NCI-H69 (cell line): ENCODE results near the gene TMLHE.
"Not testable (repeated sequence)": the region's sequence is repeated elsewhere in the genome, so short reads cannot be mapped to it uniquely, and the experiment has no call there.

ENCODE experiments used
- DNase-seq: peaks from one replicate; lab custom pipeline; 2025; lab: John Stamatoyannopoulos, UW

Gene TMLHE, protein sequence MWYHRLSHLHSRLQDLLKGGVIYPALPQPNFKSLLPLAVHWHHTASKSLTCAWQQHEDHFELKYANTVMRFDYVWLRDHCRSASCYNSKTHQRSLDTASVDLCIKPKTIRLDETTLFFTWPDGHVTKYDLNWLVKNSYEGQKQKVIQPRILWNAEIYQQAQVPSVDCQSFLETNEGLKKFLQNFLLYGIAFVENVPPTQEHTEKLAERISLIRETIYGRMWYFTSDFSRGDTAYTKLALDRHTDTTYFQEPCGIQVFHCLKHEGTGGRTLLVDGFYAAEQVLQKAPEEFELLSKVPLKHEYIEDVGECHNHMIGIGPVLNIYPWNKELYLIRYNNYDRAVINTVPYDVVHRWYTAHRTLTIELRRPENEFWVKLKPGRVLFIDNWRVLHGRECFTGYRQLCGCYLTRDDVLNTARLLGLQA

DNA sequence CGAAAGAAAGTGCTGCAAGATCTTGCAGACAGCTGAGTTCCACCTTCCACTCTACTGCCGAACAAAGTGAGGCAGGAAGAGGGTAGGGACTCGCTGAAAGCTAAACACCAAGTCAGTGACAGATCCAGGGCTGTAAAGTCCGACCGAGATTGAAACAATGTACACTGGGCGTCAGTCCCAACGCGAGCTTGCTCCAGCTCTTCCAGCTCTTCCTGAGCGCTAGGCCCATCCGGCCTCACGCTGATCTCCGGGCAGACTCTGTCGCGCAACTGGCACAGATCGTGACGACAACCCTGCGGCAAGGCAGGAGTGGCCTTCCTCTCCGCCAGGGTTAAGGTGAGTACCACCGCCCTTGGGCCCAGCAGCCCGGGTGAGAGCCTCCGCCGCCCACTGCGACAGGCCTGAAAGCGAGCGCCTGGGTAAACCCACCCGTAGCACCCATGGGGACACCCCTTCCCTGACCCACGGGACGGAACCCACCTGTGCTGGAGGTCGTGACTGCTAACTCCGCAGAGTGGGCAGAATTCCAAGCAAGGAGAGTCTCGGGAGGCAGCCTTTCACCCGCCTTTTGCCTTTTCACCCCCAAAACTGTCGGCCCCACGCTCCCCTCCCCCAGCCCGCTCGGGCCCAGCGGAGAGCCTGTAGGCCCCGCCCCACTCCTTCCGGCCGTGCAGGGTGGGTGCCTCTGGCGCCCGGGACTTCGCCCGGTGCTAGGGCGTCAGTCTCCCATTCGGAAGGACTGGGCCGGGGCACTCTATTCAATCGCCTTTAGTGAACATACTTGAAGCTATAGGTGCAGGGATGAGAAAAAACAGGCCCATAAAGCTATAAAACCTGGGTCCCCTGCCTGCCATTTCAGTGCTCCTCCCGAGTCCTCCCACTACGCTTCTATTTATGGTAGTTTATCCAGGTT, at the start of gene TMLHE, which contains the start of gene SPRY3:
Gene TMLHE, minus strand, starts transcription at position 641 of the 913 bp plus-strand sequence. CDS start 67,676 bp downstream, outside the sequence.
Gene SPRY3, plus strand, starts transcription at position 275 of the 913 bp plus-strand sequence.
- DNase-seq = peak; percentile 73

DNA sequence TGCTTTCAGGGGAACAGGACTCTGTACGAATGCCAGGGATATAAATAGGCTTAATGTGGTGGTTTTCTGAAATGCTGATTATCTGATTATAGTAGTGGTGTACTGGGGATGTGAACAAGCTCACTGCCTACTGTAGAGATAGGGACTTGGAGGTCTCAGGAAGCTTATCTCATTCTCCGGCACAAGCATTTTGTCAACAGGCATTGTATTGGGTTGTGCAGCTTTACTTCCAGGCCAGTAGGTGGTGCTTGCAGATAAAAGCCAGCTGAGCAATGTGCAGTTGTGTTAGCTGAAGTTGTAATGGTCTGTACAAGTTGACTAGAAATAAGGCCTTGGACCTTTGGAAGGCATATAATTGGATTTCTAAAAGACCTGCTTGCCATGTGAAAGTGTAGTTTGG, 49.5 kb upstream of the TMLHE start:
- no peak for DNase-seq

DNA sequence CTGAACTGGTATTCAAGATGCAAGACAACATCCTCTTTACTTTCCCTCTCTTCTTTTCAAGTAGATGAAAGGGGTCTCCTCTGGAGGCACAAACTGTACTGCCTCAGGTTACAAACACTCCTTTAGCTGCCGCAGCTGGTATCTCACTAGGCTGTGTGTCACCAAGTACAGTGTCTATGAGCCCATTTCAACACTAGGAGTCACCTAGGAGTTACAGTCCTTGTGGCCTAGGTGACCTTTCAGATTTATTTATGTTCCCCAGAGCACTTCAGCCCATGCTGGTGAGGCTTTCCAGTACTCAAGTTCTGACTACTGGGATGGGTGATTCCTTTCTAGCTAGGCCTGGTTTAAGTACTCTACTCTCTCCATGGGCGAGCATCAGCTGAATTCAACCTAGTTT, 32.4 kb upstream of the TMLHE start:
- DNase-seq = no peak

DNA sequence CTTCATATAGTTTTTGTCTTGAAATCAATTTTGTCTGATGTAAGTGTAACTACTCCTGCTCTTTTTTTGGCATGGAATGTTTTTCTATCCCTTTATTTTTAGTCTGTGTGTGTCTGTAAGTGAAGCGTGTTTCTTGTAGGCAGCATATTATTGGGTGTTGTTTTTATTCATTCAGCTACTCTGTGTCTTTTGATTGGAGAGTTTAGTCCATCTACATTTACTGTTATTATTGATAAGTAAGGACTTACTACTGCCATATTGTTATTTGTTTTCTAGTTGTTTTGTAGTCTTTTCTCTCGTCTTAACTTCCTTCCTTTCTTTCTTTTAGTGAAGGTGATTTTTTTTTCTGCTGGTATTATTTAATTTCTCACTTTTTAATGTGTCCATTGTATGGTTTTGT, 30.5 kb upstream of the TMLHE start:
- DNase-seq = no peak

DNA sequence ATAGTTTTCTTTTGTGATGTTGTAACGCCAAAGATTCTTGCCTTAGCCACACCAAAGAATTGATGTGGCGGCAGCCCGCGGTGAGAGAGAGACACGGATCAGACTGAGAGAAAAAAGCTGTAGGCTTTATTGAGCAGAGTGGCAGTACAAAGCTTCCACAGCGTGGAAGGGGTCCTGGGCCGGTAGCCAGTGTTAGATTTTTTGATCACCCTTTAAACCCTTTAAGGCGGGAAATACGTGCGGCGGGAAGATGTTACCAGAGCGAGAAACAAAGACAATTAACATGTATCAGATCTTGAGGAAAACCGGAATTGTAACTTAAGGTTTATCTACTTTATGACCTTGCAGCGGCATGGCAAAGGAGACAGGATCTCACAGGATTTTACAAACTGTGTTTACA, 28.6 kb upstream of the TMLHE start:
- not testable (repeated sequence) for DNase-seq

DNA sequence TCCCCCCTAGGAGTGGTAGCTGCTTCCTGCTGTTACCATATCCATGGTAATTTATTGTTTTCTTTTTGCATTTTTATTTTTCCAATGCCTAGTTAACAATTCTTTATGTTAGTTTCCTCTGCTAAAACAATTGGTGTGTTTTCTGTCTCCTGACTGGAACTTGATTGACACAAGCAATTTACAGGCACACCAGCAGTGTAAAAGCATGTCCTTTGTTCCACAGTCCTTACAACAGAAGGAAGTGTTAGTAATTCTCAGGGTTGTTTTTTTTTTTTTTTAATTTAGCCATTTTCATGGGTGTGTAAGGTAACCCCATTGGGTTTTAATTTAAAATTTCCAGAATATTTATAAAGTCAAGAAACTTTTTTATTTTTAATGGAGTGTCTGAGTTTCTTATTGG, 25.0 kb upstream of the TMLHE start:
- DNase-seq = no peak

DNA sequence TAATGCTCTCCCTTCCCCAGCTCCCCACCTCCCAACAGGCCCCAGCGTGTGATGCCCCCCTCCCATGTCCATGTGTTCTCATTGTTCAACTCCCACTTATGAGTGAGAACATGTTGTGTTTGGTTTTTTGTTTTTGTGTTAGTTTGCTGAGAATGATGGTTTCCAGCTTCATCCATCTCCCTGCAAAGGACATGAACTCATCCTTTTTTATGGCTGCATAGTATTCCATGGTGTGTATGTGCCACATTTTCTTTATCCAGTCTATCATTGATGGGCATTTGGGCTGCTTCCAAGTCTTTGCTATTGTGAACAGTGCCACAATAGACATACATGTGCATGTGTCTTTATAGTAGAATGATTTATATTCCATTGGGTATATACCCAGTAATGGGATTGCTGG, 22.3 kb upstream of the TMLHE start:
- not testable (repeated sequence) for DNase-seq

DNA sequence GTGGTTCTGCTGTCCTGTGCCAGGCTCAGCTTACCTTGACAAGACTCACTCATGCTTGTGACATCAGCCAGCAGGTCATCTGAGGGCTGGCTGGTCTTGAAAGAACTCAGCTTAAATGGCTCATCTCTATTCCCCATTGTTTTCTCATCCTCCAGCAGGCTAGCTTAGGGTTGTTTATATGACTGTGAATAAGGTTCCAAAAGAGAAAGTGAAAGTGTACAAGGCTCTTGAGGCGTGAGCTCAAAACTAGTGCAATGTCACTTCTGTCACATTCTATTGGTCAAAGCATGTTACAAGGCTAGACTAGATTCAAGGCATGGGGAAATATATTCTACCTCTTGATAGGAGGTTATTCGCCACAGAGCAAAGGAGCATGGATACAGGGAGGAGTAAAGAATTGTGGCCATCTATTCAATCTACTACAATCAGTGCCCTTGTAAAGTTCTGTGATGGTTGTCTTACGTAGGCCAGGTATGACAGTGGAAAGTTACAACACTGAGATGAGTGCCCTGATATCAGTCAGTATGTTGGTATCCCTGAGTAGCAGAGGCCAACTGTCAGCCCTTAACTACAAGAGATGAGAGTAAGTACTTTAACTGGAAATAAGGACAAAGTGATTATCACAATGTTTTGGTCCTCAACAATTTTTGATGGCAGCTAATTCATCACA, 19.8 kb upstream of the TMLHE start:
- no peak for DNase-seq

DNA sequence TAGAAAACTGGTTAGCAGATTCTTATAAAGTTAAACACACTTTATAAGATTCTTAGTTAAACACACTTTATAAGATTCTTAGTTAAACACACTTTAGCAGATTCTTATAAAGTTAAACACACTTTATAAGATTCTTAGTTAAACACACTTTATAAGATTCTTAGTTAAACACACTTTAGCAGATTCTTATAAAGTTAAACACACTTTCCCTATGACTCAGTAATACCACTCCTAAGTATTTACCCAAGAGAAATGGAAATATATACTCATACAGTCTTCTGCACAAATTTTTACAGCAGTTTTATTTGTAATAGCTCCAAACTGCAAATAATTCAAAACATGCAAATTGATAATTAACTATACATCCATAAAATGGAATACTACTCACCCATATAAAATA, 7.4 kb upstream of the TMLHE start:
- DNase-seq = not testable (repeated sequence)

DNA sequence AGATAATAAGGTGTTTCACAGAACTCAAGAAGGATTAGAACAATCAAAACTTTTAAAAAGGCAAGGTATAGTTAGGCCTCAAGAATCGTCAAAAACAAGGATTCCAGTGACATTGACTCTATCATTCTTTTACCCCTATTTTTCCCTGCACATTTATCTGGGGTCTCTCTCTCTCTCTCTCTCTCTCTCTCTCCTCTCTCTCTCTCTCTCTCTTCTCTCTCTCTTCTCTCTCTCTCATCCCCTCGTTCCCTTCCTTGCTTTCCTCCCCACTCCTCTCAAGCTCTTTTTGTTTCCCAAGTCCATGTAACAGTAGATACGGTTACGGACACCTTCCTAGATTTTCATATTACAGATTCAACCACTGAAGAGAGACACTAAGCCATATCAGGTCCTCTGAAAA, 3.2 kb upstream of the TMLHE start:
- no peak for DNase-seq

DNA sequence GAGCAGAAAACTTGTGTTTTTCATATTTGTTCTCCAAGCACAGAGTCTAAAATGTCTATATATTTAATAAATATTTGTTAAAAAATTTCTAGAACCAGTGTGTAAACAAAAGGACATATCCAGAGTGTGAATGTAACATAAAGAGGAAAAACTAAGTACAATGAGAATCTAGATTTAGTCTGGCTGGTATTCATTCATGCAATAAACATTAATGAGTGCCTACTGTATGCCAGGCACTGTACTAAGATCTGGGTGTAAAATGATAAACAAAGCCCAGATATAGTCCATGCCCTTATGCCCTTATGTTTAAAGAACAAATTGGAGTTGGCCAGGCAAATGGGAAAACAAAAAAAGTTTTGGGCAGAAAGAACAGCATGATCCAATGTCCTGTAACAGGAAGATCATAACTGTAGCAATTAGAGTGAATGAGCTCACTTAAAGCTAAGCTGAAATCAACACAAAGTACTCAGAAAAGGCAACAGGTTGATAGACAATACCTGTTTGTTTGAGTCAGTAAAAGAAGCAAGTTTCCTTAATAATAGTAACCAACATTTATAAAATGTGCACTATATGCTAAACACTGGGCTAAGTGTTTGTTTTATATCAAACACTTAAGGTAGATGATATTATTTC, 1.3 kb upstream of the TMLHE start:
- DNase-seq = no peak

DNA sequence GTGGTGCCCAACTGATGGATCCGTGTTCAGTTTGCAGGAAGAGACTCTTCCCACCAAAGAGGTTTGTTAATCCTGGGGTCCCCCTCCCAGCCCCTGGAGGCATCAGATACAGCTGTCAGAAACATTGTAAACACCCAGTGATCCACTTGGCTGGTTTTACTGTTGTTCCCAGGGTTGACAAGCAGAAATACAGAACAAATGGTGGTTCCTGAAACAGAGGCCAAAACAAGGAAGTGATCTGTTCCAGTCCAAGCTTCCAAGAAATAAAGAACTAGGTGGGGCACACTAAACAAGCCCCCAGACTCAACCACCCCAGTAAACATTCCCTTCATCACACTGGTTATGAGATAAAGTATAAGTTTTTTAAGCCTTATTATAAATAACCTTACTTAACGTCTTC, 1.4 kb downstream of the TMLHE start:
- DNase-seq = no peak

DNA sequence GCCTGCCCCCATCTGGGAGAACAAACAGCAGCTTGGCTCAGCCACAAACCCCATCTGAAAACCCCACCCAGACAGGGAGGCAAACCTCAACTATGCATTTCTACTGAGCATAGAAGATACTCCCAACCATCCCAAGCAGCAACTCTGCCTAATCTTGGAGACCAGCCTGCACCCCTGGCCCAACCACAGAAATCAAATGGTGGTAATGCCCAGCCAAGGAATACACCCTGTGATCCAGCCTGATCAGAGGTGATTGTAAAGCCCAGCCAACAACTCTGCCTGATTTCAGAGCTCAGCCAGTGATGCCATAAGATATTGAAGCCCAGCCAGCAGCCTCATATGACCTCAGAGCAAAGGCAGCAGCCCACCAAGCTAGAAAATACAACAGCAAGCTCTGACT, 19.8 kb downstream of the TMLHE start:
- DNase-seq = no peak

DNA sequence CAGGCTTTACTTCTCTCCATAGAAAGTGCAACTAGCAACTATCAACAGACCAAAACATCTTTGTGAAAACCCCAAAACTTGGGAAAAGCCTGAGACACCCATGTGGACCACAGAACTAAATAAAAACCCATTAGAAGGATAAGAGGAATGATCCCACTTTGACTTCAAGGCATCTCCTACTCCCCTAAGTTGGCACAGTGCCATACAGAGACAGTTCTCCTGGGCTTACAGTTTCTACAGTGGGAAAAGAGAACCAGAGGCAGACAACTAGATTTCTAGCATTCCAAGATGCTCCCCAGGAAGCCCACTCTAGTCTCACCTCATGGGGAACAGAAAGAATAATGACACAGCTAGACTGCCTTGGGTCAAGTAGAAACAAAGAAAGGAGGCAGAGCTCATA, 20.4 kb downstream of the TMLHE start:
- peak; percentile 0 for DNase-seq

DNA sequence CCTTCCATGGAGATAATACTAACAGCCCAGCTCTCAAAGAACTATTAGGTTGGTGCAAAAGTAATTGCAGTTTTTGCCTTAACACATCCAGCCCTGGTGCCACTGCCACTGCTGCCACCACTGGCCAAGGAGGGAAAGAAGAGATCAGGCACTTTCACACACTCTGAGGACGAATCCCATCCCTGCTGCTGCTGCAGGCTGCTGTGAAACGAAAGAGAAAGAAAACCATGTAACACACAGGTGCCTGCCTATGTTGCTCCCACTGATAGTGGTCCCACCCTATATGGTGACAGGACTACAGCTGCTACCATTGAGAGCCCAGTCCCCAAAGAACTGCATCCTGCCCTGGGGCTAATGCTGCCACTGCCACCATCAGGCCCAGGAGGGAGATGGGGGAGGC, 35.1 kb downstream of the TMLHE start:
- no peak for DNase-seq

DNA sequence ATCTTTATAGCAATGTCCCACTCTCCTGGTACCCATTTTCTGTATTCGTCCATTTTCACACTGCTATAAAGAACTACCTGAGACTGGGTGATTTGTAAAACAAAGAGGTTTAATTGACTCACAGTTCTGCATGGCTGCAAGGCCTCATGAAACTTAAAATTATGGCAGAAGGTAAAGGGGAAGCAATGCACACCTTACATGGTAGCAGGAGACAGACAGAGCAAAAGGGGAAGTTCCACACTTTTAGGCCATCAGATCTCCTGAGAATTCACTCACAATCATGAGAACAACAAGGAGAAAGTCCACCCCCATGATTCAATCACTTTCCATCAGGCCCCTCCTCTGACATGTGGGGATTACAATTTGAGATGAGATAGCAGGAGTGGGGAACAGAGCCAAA, 49.7 kb downstream of the TMLHE start:
- DNase-seq = no peak

DNA sequence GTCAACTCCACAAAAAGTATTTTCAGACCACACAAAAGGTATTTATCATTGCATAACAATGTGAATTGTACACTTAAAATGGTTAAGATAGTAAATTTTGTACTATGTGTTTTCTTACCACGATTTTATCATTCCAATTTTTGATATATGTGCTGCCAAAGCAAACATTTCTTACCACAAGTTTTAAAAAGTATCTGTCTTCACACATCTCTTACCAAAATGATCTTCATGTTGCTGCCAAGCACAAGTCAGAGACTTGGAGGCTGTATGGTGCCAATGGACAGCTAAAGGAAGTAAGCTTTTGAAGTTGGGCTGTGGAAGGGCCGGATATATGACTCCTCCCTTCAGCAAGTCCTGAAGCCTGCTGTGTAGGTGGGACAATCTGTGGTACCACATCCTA, 67.9 kb downstream of the TMLHE start:
- no peak for DNase-seq

DNA sequence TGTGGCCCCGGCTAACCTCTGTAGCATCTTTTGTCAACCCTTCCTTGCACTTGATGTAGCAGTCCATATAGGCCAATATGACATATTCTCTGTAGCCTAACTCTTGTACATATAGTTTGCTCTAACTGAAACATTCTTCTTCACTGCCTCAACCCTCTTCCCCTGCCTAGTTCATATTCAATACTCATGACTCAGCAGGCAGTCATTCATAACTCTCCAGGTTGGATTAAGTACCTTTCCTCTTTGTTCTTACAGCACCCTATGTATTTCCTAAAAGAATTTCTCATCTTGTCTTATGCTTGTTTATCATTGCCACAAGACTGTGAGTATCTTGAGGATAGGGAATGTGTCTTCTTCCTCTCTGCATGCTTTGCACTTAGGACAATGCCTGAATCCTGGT, 76.9 kb downstream of the TMLHE start:
- no peak for DNase-seq

DNA sequence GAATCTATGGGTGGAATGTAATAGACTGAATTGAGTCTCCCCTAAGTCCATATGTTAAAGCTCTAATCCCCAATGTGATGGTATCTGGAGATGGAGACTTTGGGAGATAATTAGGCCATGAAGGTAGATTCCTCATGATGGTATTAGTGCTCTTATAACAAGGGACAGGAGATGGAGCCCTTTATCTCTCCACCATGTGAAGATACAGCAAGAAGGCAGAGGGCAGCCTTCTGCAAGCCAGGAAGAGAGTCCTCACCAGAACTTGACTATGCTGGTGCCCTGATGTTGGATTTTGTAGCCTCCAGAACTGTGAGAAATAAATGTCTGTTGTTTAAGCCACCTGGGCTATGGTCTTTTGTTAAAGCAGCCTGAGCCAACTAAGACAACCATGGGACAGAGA, 78.0 kb downstream of the TMLHE start:
- DNase-seq = no peak

DNA sequence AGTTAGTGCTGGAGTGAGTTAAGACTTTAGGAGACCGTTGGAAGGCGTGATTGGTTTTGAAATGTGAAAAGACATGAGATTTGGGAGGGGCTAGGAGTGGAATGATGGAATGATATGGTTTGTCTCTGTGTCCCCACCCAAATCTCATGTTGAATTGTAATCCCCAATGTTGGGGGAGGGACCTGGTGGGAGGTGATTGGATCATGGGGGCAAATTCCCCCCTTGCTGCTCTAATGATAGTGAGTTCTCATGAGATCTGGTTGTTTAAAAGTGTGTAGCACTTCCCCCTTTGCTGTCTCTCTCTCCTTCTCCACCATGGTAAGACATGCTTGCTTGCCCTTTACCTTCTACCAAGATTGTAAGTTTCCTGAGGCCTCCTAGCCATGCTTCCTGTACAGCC, 85.7 kb downstream of the TMLHE start:
- not testable (repeated sequence) for DNase-seq

DNA sequence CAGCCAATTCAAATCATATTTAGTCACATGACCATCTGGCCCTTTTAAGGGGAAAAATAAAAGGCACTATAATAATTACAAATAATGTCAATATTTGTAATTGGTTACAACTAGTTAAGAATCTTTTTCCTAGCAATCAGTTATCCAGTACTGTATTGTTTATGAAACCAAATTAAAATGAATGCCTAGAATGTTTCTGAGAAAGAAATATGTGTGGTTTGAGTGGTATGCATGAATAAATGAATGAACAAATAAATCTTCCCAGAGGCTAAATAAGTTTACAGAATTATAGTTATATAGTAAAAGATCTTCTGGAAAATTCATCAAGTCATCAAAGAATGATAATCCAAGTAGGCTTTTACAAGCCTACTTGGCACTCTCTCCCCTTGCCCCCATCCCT, 98.5 kb downstream of the TMLHE start:
- DNase-seq = no peak

DNA sequence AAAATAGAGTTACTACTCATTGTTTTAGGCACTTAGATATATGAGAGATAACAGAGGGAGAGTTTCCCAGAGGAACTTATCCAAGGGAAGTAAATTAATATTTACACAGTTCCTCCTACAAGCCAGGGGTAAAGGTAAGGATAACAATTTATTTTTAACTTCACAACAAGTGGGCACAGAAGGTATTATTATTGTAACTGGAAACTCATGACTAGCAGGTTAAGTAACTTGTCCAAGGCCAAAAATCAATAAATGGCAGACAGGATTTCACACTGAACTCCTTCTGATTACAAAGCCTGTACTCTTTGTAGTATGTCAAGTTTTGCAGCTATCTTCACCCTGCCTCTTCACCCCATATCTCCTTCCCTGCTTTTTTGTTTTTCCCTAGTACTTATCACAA, 107.5 kb downstream of the TMLHE start:
- DNase-seq = no peak
